OCI-LY3 (cell line): ENCODE results near the gene FRMD4B.

Source experiments
- H2AFZ ChIP-seq: fragments of 200-600, 300-600 bp; shearing (Covaris generic); 2 replicates; pipeline ENCODE4 v1.6.0; 2014; ENCODE audit warnings: antibody characterized with exemption, low read depth, low read length
- H3K27ac ChIP-seq: fragments of 200-600, 300-600 bp; sonication (generic); 2 replicates; pipeline ENCODE4 v1.5.1; 2014; ENCODE audit warnings: mild to moderate bottlenecking, low read length, moderate library complexity, mixed read lengths
- H3K27me3 ChIP-seq: fragments of 200-600, 300-600 bp; sonication (generic); 2 replicates; pipeline ENCODE4 v1.6.1; 2014; ENCODE audit warnings: low read depth, low read length, mixed read lengths
- H3K36me3 ChIP-seq: fragments of 200-600, 300-600 bp; sonication (generic); replicated peaks from 2 replicates; pipeline ENCODE3; 2014; ENCODE audit warnings: low read depth, low read length, mixed read lengths
- H3K4me1 ChIP-seq: fragments of 300-600, 200-600 bp; sonication (generic); 2 replicates; pipeline ENCODE4 v1.6.1; 2014; ENCODE audit warnings: low read length, mixed read lengths
- H3K4me2 ChIP-seq: fragments of 200-600, 300-600 bp; sonication (generic); 2 replicates; pipeline ENCODE4 v1.6.1; 2014; ENCODE audit warnings: low read length, mixed read lengths
- H3K4me3 ChIP-seq: fragments of 300-600, 200-600 bp; sonication (generic); 2 replicates; pipeline ENCODE4 v1.5.1; 2014; ENCODE audit warnings: antibody characterized with exemption, mild to moderate bottlenecking, low read length, moderate library complexity
- H3K79me2 ChIP-seq: fragments of 300-600, 200-600 bp; shearing (Covaris generic); 2 replicates; pipeline ENCODE4 v1.6.1; 2014; ENCODE audit warnings: mild to moderate bottlenecking, low read length, mixed read lengths
- H3K9ac ChIP-seq: fragments of 300-600, 200-600 bp; shearing (Covaris generic); 2 replicates; pipeline ENCODE4 v1.6.0; 2014; ENCODE audit warnings: mild to moderate bottlenecking, low read length, moderate library complexity
- H3K9me3 ChIP-seq: fragments of 200-600, 300-600 bp; shearing (Covaris generic); 2 replicates; pipeline ENCODE4 v1.6.1; 2014; ENCODE audit warnings: low read length, mixed read lengths; ENCODE audit not compliant: insufficient read depth
- H4K20me1 ChIP-seq: fragments of 200-600, 300-600 bp; sonication (generic); 2 replicates; pipeline ENCODE4 v1.6.1; 2016; ENCODE audit warnings: low read length, mixed read lengths; ENCODE audit not compliant: insufficient read depth
- EZH2phosphoT487 ChIP-seq: fragments of 200-600 bp; shearing (Covaris generic); IDR thresholded peaks from 2 replicates; pipeline ENCODE4 v1.6.1; 2018; ENCODE audit warnings: antibody characterized with exemption, mixed run types, low read depth
- TF ChIP-seq, protein P1 (sequence below): fragments of 200-600, 300-600 bp; sonication (generic); IDR thresholded peaks from 2 replicates; pipeline ENCODE4 v1.5.1; 2014; ENCODE audit warnings: antibody characterized with exemption, low read length, low read depth

FRMD4B gene

DNA sequence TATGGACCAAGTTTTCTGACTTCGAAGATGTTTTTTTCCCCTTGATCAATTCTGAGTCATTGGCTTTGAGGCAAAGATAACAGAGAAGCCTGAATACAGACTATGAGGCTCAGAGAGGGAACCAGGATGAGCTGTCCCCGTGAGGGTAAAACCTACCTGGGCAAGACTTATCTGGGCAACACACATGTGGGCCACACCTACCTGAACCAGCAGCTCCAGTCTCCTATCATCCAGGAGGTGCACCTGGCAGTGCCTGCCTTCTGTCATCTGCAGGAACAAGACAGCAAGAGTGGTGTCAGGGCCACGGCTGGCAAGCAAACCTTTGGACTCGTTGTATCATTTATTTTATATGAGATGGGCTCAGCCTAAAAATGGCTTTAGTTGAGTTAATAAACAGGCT lies 72.6 kb downstream of the FRMD4B start:
- TF ChIP-seq, protein P1, sequence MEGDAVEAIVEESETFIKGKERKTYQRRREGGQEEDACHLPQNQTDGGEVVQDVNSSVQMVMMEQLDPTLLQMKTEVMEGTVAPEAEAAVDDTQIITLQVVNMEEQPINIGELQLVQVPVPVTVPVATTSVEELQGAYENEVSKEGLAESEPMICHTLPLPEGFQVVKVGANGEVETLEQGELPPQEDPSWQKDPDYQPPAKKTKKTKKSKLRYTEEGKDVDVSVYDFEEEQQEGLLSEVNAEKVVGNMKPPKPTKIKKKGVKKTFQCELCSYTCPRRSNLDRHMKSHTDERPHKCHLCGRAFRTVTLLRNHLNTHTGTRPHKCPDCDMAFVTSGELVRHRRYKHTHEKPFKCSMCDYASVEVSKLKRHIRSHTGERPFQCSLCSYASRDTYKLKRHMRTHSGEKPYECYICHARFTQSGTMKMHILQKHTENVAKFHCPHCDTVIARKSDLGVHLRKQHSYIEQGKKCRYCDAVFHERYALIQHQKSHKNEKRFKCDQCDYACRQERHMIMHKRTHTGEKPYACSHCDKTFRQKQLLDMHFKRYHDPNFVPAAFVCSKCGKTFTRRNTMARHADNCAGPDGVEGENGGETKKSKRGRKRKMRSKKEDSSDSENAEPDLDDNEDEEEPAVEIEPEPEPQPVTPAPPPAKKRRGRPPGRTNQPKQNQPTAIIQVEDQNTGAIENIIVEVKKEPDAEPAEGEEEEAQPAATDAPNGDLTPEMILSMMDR = no peak
- TF ChIP-seq EZH2phosphoT487 = no peak
- no peaks in the 10 kb centered on the region for H3K36me3 ChIP-seq

DNA sequence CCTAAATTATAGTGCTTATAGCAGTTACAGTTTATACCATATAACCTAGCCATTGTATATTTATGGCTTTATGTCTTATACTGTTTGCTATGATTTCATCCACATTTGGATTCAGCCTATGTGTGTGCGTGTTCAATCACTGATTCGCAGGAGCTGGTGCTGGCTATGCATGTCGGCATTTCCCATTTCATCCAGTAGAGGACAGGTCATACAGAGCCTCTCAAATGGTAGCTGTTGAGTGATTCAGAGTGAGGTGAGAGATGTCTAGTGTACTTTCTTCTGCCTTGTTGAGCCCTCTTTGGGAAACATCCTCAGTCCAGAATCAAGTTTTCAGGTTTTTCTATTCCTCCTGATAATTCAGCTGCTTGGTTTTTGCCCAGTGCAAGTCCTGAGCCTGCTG lies 76.1 kb downstream of the FRMD4B start:
- no peaks in the 10 kb centered on the region for H4K20me1 ChIP-seq
- H3K4me3 ChIP-seq = no peak overlapping the region
- H3K27ac ChIP-seq = no peak overlapping the region
- H2AFZ ChIP-seq = no peak overlapping the region
- H3K9ac ChIP-seq = no peak overlapping the region
- H3K36me3 ChIP-seq = no peaks in the 10 kb centered on the region
- peaks cover 11% of the 10 kb centered on the region for H3K27me3 ChIP-seq
- H3K4me1 ChIP-seq = no peaks in the 10 kb centered on the region
- H3K4me2 ChIP-seq = no peak overlapping the region
- H3K9me3 ChIP-seq = no peaks in the 10 kb centered on the region
- no peaks in the 10 kb centered on the region for H3K79me2 ChIP-seq
- no peak for TF ChIP-seq EZH2phosphoT487
- TF ChIP-seq, protein P1 = peak; percentile 21; the same call in 1 of the 2 replicates

More for the DNA sequence above, 72.6 kb downstream of the FRMD4B start:
- no peaks in the 10 kb centered on the region for H3K79me2 ChIP-seq
- no peak overlapping the region for H3K9ac ChIP-seq
- H3K9me3 ChIP-seq = no peaks in the 10 kb centered on the region
- H3K27me3 ChIP-seq = peaks cover 4% of the 10 kb centered on the region; the same call in 1 of the 2 replicates
- H3K4me2 ChIP-seq = no peak overlapping the region
- no peaks in the 10 kb centered on the region for H3K4me1 ChIP-seq
- no peak overlapping the region for H2AFZ ChIP-seq
- H3K27ac ChIP-seq = no peak overlapping the region
- H3K4me3 ChIP-seq = no peak overlapping the region
- no peaks in the 10 kb centered on the region for H4K20me1 ChIP-seq

DNA sequence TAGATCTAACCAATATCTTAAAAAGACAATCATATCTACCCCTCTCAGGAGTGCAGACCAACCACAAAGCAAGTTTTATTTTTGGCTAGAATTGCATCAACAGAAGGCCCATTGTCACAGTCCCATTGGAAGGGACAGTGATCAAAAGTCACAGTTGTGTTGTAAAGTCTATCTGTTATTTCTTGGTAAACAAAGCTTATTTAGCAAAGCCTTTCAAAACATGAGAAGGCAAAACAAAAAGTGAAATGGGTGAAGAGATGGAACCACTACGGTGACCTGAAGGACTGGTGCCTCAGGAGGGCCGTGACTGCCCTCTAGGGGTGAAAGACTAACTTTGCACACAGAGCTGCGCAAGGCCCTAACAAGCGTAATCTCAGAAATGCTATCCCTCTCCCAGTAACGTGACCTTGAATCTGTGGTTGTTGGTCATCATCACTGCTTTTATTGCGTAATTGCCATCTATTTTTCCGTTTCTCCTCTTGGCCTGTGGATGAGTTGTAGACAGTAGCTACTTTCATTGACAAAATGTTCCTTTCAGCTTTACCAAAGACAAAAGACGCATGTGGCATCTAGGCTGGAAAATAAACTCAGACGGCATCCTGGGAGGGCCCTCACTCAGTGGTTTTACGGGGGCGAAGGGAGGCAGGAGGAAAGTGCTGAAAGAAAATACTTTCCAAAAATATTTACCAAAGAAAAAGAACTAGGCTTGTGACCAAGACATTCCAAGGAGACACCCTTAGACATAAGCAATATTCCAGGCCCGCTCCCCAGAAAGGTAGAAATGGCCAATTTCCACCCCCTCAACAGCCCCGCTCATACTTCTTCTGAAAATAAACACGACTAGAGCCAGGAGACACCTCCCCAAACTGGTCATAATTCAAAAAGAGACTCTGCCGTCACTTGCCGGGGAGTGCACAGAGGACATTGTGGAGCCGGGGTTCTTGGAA lies 79.4 kb downstream of the FRMD4B start:
- TF ChIP-seq, protein P1 = peak; percentile 95
- TF ChIP-seq EZH2phosphoT487 = no peak
- H3K36me3 ChIP-seq = no peaks in the 10 kb centered on the region
- H2AFZ ChIP-seq = peak overlapping the region; percentile 75
- no peaks in the 10 kb centered on the region for H3K9me3 ChIP-seq
- no peaks in the 10 kb centered on the region for H3K4me1 ChIP-seq
- peaks cover 7% of the 10 kb centered on the region; the same call in 1 of the 2 replicates for H3K27me3 ChIP-seq
- no peak overlapping the region for H3K4me3 ChIP-seq
- H3K27ac ChIP-seq = no peak overlapping the region
- no peak overlapping the region for H3K9ac ChIP-seq
- H3K79me2 ChIP-seq = no peaks in the 10 kb centered on the region
- H4K20me1 ChIP-seq = no peaks in the 10 kb centered on the region
- H3K4me2 ChIP-seq = peak overlapping the region; percentile 50

DNA sequence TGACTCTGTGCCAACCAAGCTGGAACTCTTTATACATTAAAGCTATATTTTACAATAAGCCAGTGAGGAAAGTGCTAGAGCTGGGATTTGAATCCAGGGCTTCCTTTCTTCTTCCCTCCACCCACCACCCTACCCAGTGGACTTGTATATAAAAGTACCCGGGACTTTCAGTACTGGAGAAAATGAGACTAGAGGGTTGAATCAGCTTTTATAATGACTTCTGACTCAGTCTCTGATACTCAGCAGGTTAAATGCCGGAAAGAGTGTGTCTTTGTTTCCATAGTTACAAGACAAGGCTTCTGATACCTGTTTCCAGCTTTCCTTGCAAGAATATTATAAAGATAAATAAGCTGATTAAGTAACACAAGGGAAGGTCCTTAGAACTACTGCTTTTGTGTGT lies 80.9 kb downstream of the FRMD4B start:
- Histone ChIP-seq H3K9ac (no peak overlapping the region), H3K36me3 (no peaks in the 10 kb centered on the region), H3K9me3 (no peaks in the 10 kb centered on the region), H3K27me3 (peaks cover 7% of the 10 kb centered on the region; the same call in 1 of the 2 replicates), H3K79me2 (no peaks in the 10 kb centered on the region), H3K4me3 (no peak overlapping the region), H4K20me1 (no peaks in the 10 kb centered on the region), H3K27ac (no peak overlapping the region), H3K4me2 (no peak overlapping the region), H2AFZ (no peak overlapping the region), H3K4me1 (no peaks in the 10 kb centered on the region)
- TF ChIP-seq EZH2phosphoT487 = no peak
- TF ChIP-seq, protein P1 = no peak
